Immature natural killer cell (primary cell): Measurements from ENCODE around the gene KIF26B. TPM values are rescaled to one million over a fixed set of nuclear protein-coding genes. Genes with fewer than 3 reads are reported as not detected.

Experiments
- DNase-seq, 3 donors: peaks; one replicate each; pipeline ENCODE4 v3.0.0; 2022; ENCODE audit warnings: mixed read lengths in 1 of 3
- H3K27ac Mint-ChIP-seq, 6 donors: one replicate each; pipeline ENCODE4 v1.8.0; 2020; ENCODE audit warnings: mixed read lengths in 6 of 6, mild to moderate bottlenecking in 5 of 6, inconsistent platforms in 4 of 6, moderate library complexity in 3 of 6
- H3K27me3 Mint-ChIP-seq, 3 donors: one replicate each; pipeline ENCODE4 v1.8.0; 2020 to 2021; ENCODE audit warnings: low read depth in 3 of 3, mild to moderate bottlenecking in 3 of 3, mixed read lengths in 3 of 3, moderate library complexity in 3 of 3, inconsistent platforms in 1 of 3
- H3K36me3 Mint-ChIP-seq, 3 donors: one replicate each; pipeline ENCODE4 v1.8.0; 2020; ENCODE audit warnings: mixed read lengths in 3 of 3, inconsistent platforms in 2 of 3, mild to moderate bottlenecking in 2 of 3
- H3K4me1 Mint-ChIP-seq, 2 donors: one replicate each; pipeline ENCODE4 v1.8.0; 2020; ENCODE audit warnings: inconsistent platforms in 2 of 2, mild to moderate bottlenecking in 2 of 2, mixed read lengths in 2 of 2, moderate library complexity in 1 of 2
- H3K4me3 Mint-ChIP-seq, 5 donors: one replicate each; pipeline ENCODE4 v1.8.0; 2020; ENCODE audit warnings: mild to moderate bottlenecking in 5 of 5, mixed read lengths in 5 of 5, inconsistent platforms in 3 of 5, moderate library complexity in 3 of 5
- H3K9me3 Mint-ChIP-seq, 6 donors: one replicate each; pipeline ENCODE4 v1.8.0; 2020; ENCODE audit warnings: mild to moderate bottlenecking in 6 of 6, mixed read lengths in 6 of 6, inconsistent platforms in 4 of 6, moderate library complexity in 3 of 6
- polyA plus RNA-seq, 3 donors: library from polyadenylated mRNA; unstranded; fragments of 300-500 nt; fragmentation: Illumina TruSeq; gene quantifications; one replicate each; pipeline ENCODE4 v1.2.3, GENCODE V29; 2021

The KIF26B gene
- polyA plus RNA-seq, 3 donors from 2014 or later = 0.07 to 0.39 TPM; not detected in 1

DNA sequence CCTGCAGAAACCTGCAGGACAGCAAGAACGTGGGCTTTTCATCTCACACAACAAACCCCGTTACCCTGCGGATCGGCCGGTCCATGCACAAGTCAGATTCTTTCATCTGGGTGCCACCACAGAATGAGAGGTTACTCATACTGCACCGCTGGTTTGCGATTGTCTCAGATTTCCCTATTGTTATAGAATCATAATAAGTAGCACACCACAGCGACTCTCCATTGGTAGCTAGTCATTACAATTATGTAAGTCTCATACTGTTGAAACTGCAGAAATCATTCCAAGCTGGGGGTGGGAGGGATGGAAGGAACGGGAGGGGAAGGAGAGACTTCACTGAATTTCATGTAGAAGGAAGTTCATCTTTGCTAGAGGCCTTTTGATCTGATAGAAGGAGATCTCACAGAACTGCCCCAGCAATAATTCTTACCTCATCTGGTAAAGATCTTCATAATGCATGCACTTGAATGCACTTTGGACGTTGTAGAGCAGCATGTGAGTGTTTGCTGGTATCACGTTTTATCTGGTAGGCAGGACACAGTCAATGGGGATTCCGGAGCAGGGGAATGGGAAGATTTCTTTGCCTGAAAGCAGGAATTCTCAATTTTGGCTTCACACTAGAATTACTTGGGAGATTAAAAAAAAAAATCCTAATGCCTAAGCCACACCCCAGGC, 221.1 kb downstream of the KIF26B start:
- Mint-ChIP-seq H3K4me3 (no peak overlapping the region), H3K27ac (no peak overlapping the region), H3K27me3 (peaks cover 0 to 8% (median 5%) of the 10 kb centered on the region in 3 donors), H3K9me3 (no peaks in the 10 kb centered on the region), H3K4me1 (peaks cover 25 to 39% of the 10 kb centered on the region in 2 donors), H3K36me3 (no peaks in the 10 kb centered on the region)
- DNase-seq = no peak

DNA sequence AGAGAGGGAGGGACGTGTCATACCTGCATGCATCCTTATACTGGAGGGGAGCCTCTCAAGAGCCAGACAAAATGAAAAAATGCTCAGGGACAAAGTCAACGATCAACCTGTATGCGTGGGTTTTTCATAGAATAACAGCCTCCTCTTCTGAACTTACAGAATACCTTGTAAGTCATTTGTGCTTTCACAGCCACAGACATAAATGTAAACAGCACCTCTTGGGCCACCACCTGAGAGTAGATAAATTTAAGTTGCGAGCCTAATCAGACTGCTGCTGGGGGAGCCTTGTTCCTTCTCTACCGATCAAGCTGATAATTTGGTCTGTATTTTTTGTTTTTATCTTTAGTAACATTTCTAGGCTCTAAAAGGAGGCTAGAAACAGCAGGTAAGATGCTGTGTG, 223.1 kb downstream of the KIF26B start:
- Mint-ChIP-seq H3K4me3 (peak overlapping the region; percentile 40 to 64 (median 54)), H3K27ac (peak overlapping the region; percentile 69 to 90 (median 81)), H3K36me3 (no peaks in the 10 kb centered on the region), H3K9me3 (no peaks in the 10 kb centered on the region), H3K4me1 (peaks cover 25 to 39% of the 10 kb centered on the region in 2 donors), H3K27me3 (peaks cover 0 to 5% (median 5%) of the 10 kb centered on the region in 3 donors)
- DNase-seq = no peak

DNA sequence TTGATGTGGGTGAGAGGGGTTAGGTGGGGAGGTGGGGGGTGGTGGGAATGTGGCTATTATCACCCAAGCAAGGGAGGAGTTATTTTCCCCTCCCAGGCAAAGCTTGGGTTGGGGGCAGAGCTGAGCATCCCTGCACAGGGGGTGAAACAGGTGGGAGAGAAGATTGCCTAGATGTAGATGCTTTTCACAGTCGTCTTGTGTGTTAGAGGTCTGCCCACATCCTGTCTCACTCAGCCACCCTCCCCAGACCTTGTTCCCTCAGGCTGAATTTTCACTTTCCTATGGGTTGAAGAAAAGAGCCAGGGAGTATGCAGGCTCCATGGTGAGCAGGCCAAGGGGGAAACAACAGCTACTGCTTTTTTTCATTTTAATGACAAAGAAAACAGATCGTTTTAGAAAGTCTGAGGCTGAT, 223.5 kb downstream of the KIF26B start:
- peak overlapping the region in 5 of 6 donors; percentile 66 to 86 (median 73) for H3K27ac Mint-ChIP-seq

DNA sequence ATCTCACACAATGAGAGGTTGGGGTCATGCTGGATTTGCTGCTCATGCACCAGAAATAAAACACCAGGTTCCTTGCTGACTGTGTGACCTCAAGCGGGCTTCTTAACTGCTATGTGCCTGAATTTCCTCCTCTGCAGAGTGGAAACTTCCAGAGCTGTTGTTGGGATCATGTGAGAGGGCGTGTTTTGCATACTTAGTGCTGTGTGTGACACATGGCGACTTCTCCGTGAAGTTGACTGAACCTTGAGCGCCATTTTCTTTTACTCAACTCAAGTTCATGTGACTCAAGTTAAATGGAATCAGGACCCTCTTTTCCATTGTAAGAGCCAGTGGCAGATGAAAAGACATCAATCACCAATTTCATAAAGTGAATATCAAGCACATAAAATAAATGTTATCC, 224.0 kb downstream of the KIF26B start:
- no peak for DNase-seq
- Mint-ChIP-seq H3K4me3 (no peak overlapping the region), H3K36me3 (no peaks in the 10 kb centered on the region), H3K4me1 (peaks cover 25 to 39% of the 10 kb centered on the region in 2 donors), H3K27ac (peak overlapping the region in 5 of 6 donors; percentile 66 to 86 (median 73)), H3K9me3 (no peaks in the 10 kb centered on the region), H3K27me3 (peaks cover 0 to 5% (median 5%) of the 10 kb centered on the region in 3 donors)

More for the DNA sequence above, 223.5 kb downstream of the KIF26B start:
- peaks cover 25 to 39% of the 10 kb centered on the region in 2 donors for H3K4me1 Mint-ChIP-seq
- H3K4me3 Mint-ChIP-seq = peak overlapping the region; percentile 39 to 64 (median 54)
- DNase-seq = peak; percentile 31 to 42 (median 36)
- H3K9me3 Mint-ChIP-seq = no peaks in the 10 kb centered on the region
- H3K27me3 Mint-ChIP-seq = peaks cover 0 to 5% (median 5%) of the 10 kb centered on the region in 3 donors
- no peaks in the 10 kb centered on the region for H3K36me3 Mint-ChIP-seq

DNA sequence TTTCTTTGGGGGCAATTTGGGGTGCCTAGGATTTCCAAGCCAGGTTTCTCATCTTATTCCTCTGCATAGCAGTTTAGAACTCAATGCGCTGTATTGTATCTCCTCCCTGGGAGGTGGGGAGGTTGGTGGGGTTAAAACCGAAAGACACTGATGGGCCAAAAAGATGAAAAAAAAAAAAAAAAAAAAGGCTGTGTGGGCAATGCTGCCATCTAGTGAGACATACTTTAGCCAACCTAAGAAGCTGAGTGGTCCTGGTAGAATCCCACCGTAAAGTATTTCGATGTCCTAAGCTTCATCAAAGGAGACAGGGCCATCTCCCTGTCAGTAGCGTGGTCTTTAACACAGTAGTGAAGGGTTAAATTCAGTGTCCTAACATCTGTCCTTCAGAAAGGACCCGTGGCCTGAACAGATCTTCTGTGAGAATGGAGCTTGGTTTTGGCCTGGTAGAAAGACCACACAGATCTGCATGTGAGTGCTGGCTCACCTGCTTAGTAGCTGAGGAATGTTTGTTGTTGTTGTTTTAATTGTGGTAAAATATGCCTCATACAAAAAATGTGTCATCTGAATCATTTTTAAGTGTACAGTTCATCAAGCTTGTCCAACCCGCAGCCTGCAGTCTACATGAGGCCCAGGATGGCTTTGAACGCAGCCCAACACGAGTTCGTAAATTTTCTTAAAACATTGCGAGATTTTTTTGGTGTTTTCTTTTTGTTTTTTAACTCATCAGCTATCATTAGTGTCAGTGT, 226.2 kb downstream of the KIF26B start:
- no peaks in the 10 kb centered on the region for H3K9me3 Mint-ChIP-seq
- peak overlapping the region in 1 of 6 donors; percentile 35 for H3K27ac Mint-ChIP-seq
- peaks cover 25 to 34% of the 10 kb centered on the region in 2 donors for H3K4me1 Mint-ChIP-seq
- peaks cover 0 to 4% (median 2%) of the 10 kb centered on the region in 3 donors for H3K27me3 Mint-ChIP-seq
- H3K4me3 Mint-ChIP-seq = no peak overlapping the region
- no peak for DNase-seq
- H3K36me3 Mint-ChIP-seq = no peaks in the 10 kb centered on the region

DNA sequence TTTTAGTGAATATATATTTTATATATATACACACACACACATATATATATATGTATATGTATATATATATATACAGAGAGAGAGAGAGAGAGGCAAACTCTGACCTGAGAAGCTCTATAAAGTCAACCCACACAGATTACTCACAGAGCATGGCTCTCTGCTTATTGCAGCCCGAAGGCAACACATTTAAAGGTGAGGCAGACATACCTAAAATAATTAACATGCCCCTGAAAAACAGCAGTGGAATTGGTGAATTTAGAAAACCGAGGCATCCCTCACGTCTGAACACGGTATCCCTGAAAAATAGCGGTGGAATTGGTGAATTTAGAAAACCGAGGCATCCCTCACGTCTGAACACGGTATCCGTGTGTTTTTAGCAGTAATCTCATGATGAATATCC, 228.2 kb downstream of the KIF26B start:
- no peak for DNase-seq
- Mint-ChIP-seq H3K9me3 (no peaks in the 10 kb centered on the region), H3K27me3 (peaks cover 0 to 4% (median 0%) of the 10 kb centered on the region in 3 donors), H3K36me3 (no peaks in the 10 kb centered on the region), H3K4me3 (no peak overlapping the region), H3K27ac (no peak overlapping the region), H3K4me1 (peaks cover 14 to 19% of the 10 kb centered on the region in 2 donors)

DNA sequence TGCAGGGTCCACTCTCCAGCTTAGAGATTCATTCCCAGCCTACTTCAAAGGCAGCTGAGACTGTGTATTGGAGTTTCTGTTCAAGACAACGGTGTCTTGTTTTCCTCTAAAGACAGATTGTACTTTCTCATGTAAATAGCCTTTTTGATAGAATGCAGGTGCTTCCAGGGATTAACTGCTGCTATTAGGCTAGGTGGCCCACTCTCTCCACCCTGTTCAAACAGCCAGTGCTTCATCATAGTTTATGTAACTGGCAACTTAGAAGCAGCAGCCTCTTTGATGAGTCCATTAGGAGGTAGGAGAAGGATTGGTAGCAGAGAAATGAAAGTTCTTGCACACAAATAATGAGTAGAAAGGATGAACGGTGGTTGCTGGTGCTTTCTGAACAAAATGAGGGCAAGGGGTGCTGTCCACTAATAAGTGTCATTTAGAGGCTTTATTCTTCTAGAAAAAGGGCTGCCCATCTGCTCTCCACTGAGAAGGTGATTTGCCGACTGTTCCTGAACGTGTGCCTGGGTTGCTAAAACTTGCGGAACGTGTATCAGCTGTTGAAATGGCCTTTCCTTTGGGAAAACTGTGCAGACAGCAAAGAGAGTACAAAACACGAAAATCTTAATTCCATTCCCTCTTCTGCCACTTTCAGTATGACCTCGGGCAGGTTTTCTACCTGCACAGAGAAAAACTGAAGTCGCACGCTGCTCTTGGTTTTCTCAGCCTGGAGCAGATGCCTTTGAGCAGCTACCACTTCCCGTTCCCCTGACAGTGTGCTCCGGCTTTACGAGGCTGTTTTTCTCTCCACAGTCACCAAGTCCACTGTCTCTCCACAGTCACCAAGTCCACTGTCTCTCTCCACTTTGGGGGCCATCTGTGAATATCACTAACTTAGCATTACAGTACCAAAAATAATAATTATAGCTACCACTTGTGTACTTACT, 228.9 kb downstream of the KIF26B start:
- no peak overlapping the region for H3K27ac Mint-ChIP-seq

DNA sequence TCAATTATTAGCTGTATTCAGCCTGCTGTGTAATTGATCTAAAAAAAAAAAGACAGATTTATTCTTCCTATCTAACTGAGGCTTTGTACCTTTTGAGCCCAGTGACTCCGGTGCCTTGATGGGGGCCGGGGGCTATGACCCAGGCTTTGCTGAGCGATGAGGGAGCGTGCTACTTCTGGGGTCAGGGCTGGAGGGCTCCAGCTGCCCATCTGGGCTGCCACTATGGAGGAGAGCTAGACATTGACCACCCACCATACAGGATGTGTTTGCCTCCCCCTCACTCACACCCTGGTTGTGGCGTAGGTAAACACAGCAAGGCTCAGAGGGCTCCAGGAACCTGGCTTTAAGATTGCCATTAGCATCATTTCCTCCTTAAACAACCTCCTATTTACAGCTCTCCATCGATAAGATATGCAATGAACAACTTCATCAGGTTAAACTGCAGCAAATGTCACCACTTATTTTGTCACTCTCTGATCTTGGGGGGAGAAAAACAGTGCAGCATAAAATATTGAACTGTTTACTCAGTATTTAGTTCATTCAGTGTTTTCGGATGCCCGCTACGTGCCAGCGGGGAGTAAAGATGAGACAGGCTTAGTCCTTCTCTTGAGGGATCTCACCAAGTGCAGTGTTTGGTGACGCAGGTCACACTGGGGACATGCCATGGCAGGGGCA, 231.6 kb downstream of the KIF26B start:
- no peak overlapping the region for H3K27ac Mint-ChIP-seq

More for the DNA sequence above, 228.9 kb downstream of the KIF26B start:
- DNase-seq = no peak
- no peaks in the 10 kb centered on the region for H3K36me3 Mint-ChIP-seq
- H3K4me3 Mint-ChIP-seq = no peak overlapping the region
- H3K4me1 Mint-ChIP-seq = peaks cover 8 to 13% of the 10 kb centered on the region in 2 donors
- no peaks in the 10 kb centered on the region for H3K9me3 Mint-ChIP-seq
- H3K27me3 Mint-ChIP-seq = peaks cover 0 to 4% (median 3%) of the 10 kb centered on the region in 3 donors

DNA sequence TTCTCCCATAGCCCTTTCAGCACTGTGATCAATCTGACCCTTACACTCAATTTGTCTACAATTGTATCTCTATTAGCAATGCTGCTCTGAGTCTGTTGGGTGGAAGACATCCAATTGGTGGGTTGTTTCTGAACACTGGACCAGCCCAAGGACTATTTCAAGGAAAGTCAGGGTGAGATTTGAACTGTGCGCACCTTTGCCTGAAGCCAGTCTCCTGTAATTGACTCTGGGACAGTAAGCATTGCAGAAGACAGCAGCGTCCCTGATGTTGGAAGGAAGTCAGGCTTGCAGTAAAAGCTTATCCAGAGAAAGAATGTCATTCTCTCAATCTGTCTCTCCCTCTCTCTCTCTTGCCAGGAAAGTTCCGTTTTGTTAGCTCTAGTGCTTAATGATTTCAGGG, 233.9 kb downstream of the KIF26B start:
- Mint-ChIP-seq H3K27ac (no peak overlapping the region), H3K27me3 (peaks cover 0 to 8% (median 3%) of the 10 kb centered on the region in 3 donors), H3K9me3 (no peaks in the 10 kb centered on the region), H3K4me3 (no peak overlapping the region), H3K4me1 (no peaks in the 10 kb centered on the region), H3K36me3 (no peaks in the 10 kb centered on the region)
- DNase-seq = no peak

More for the DNA sequence above, 231.6 kb downstream of the KIF26B start:
- DNase-seq = no peak
- Mint-ChIP-seq H3K36me3 (no peaks in the 10 kb centered on the region), H3K4me1 (no peaks in the 10 kb centered on the region), H3K4me3 (no peak overlapping the region), H3K27me3 (peaks cover 0 to 4% (median 3%) of the 10 kb centered on the region in 3 donors), H3K9me3 (no peaks in the 10 kb centered on the region)

DNA sequence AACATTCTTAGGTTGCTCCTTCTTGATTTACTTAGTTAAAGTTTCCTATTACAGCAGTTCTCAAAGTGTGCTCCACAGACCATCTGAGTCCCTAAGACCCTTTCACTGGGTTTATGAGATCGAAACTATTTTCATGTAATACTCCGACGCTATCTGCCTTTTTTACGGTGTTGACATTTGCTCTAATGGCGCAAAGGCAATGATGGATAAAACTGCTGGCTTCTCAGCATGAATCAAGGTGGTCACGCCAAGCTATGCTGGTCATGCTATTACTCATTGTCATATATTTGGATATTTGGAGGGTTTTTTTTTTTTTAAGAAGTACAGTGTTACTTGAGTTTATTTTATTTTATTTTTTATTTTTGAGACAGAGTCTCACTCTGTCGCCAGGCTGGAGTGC, 235.1 kb downstream of the KIF26B start:
- no peak for DNase-seq
- no peak overlapping the region for H3K4me3 Mint-ChIP-seq
- H3K27ac Mint-ChIP-seq = no peak overlapping the region
- H3K36me3 Mint-ChIP-seq = no peaks in the 10 kb centered on the region
- no peaks in the 10 kb centered on the region for H3K9me3 Mint-ChIP-seq
- peaks cover 0 to 8% (median 3%) of the 10 kb centered on the region in 3 donors for H3K27me3 Mint-ChIP-seq
- H3K4me1 Mint-ChIP-seq = no peaks in the 10 kb centered on the region

DNA sequence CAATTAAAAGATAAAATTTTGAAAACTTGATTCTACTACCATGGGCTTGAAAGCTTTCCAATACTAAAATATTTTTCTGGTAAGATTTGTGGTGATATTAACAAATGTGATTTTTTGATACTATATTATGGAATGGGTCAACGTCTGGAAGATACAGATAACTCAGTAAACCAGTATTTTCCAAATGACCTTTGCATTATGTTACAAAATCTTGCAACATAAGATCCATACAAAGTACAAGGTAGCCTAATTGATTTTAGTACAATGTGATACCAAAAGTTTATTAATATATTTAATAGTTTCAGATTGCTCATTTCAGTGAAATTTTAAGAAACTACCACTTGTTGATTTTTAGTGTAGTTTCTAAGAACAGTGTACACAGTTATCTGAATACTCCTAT, 236.2 kb downstream of the KIF26B start:
- Mint-ChIP-seq H3K4me1 (no peaks in the 10 kb centered on the region), H3K36me3 (no peaks in the 10 kb centered on the region), H3K4me3 (no peak overlapping the region), H3K9me3 (no peaks in the 10 kb centered on the region), H3K27ac (no peak overlapping the region), H3K27me3 (peaks cover 0 to 4% (median 3%) of the 10 kb centered on the region in 3 donors)
- DNase-seq = no peak

DNA sequence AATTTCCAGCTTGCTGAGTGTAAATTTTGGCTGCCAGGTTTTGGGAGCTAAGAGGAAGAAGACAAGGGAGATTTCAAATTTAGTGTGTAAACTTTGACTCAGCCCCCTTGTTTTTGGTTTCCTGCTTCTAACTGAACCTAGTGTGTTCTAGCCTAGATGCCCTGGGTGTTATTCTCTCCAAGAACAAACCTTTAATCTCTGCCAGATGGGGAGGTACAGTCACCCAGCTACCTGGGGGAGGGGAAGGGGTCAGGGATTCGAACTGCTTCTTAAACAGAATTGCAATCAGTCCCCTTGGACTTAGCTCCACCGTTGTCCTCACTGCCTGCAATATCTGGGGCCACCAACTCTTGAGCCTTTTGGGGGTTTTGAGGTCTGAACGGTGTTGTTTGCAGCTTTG, 238.9 kb downstream of the KIF26B start:
- H3K4me1 Mint-ChIP-seq = no peaks in the 10 kb centered on the region
- no peaks in the 10 kb centered on the region for H3K36me3 Mint-ChIP-seq
- H3K27me3 Mint-ChIP-seq = peaks cover 0 to 4% (median 0%) of the 10 kb centered on the region in 3 donors

DNA sequence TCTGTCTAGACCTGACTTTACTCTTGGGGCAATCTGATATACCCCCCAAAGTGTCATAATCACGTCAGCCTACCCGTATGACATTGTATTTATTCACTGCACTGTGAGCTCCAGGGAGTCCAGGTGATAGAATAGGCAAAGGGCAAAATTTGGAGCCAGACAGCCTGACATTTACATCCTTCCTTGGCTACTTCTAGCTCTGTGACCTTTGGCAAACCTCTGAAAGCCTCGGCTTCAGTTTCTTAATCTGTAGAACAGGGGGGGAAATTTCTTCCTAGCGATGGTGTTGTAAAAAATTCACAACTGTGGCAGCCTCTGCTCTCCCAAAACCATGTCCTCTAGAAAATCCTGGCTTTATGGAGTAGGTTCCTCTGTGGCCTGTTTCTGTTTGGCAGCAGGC, 240.9 kb downstream of the KIF26B start:
- Mint-ChIP-seq H3K36me3 (no peaks in the 10 kb centered on the region), H3K4me1 (no peaks in the 10 kb centered on the region), H3K4me3 (no peak overlapping the region), H3K27ac (no peak overlapping the region), H3K9me3 (no peaks in the 10 kb centered on the region), H3K27me3 (peaks cover 0 to 4% (median 2%) of the 10 kb centered on the region in 3 donors)
- no peak for DNase-seq

More for the DNA sequence above, 238.9 kb downstream of the KIF26B start:
- DNase-seq = no peak
- no peak overlapping the region for H3K27ac Mint-ChIP-seq
- H3K4me3 Mint-ChIP-seq = no peak overlapping the region
- no peaks in the 10 kb centered on the region for H3K9me3 Mint-ChIP-seq
